Measurements from ENCODE around the gene DISC1. TPM values are rescaled to one million over a fixed set of nuclear protein-coding genes. Genes with fewer than 3 reads are reported as not detected.

Gene DISC1
- total RNA-seq, 1 donor from 2014 or later: 5.3 TPM

DNA sequence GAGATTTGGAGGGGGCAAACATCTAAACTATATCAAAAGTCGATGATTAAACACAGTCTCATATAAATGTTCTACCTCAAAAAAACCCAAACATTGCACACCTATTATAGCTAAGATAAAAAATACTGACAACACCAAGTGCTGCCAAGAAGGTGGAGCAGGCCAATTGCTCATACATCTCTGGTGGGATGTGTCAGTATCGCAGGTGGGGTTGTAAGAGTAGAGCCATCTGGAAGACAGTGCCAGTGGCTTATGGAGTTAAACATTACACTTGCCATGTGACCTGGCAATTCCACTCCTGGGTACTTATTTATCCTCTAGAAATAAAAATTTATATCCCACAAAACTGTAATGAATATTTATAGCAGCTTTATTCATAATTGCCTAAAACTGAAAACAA, 213.4 kb downstream of the DISC1 start:
- no peak for DNase-seq (ENCODE audit: low spot score in 2 of 2)
- no peak for FAIRE-seq

DNA sequence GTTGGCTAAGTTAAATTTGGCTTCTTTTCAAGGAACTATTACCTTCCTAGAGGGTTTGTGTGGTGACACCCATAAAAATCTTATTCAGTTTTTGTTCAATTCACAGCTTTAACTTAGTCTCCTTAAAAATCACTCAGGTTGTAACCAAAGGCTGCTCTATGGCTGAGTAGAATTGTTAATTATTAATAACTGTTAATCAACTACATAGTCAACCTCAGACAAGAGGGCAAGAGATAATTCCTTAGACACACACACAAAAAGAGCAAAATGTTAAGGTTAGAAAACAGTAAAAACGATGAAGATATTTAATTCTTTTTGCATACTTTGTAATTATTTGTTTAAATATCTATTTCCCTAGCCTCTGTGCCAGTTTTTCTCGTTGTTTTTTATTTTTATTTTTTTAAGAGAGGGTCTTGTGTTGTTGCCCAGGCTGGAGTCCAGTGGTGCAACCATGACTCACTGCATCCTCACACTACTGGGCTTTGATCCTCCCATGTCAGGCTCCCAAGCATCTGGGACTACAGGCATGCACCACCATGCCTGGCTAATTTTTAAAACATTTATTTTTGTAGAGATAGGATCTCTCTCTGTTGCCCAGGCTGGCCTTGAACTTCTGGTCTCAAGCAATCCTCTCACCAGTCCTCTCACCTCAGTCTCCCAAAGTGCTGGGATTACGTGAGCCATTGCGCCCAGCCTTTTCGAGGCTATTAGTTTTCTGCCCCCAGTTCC, 215.2 kb downstream of the DISC1 start:
- no peak for FAIRE-seq

DNA sequence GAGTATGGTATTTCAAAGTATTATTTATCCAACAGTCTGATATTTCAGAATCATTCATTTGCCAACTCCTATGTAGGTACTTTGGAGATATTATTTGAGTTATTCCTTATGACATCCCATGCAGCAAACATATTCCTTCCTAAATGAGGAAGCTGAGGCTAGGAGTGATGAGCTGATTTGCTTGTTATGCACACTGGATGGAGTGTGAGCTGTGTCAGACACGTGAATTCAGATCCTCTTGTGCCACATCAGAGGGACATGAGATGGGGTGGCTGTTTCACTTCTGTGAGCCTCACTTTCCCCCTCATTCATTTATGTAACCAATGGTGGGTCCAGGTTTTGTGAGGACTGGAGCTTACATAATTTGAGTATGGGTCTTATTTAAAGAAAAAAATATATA, 215.9 kb downstream of the DISC1 start:
- FAIRE-seq: no peak

More for the DNA sequence above, 215.2 kb downstream of the DISC1 start:
- no peak for DNase-seq (ENCODE audit: low spot score in 2 of 2)

DNA sequence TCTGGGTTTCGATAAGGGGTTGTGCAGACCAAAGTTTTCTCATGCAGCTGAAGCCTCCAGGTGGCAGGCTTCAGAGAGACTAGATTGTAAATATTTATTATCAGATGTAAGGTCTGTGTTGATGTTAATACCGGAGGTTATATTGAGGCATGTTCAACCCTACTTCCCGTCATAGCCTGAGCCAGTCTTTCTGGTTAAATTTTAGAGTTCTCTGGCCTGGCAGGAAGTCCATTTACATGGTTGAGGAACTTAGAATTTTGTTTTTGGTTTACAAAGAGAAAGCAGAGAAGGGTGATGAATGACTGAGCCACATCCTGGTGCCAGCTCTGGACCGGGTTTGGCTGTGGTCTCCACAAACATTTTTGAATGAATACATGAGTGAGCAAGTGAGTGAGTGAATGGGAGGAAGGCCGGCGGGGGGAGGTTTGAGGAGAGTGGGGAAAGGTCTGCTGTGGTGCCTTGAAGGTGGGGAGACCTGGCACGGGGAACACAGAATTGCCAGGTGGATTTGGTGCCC, 218.5 kb downstream of the DISC1 start:
- FAIRE-seq (no peak), DNase-seq (ENCODE audit: low spot score in 2 of 2) (no peak)

More for the DNA sequence above, 215.9 kb downstream of the DISC1 start:
- no peak for DNase-seq (ENCODE audit: low spot score in 2 of 2)

DNA sequence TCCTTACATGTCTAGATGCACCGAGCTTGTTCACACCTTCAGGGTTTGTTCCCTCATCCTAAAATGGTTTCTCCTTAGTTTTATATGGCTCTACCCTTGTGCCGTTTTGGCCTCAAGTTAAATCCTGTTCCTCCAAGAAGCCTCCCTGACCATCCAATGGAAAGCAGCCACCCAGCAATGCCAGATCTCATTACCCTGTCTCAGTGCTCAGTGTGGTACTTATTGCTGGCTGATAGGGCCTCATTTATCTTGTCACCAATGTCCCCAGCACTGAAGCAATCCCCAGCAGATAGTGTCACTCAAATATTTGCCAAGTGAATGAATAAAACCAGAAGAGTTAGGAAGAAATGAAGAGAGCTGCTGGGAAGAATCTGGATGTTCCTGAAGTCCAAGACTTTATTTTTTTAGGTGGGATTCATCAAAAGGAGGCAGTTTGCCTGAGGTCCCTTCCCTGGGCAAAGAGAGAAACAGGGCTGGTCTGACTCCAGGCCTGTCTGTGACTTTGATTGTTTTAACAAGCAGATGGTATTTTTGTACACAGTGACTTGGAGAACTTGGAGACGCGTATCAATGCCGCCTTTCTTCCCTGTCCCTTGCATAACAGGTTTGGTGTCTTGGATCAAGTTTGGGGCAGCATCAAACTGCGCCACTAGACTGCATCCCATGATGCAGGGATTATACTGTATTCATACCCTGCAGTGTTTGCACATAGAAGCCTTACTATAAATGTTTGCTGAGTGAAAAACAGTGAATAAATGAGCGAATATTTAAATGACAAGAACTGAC, 221.2 kb downstream of the DISC1 start:
- no peak for FAIRE-seq
- DNase-seq (ENCODE audit: low spot score in 2 of 2): no peak

DNA sequence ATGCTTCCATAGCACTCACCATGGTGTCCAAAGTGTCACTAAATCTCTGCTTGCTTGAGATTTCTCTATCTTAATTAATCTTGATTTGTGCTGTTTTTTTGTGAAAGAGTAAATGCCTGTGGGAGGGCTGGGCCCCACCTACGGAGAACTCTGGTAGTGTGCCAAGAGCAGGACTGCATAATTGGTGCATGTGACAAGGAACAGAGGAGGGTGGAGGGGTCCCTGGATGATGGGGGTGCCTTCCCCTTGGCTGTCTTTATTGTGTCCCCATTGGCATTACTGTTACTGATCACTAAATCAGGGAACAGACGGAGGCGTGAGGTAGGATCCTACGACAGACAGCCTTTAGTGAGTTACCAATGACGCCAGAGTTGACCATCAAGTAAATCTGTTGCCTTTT, 223.4 kb downstream of the DISC1 start:
- DNase-seq (ENCODE audit: low spot score in 2 of 2) (no peak), FAIRE-seq (no peak)

DNA sequence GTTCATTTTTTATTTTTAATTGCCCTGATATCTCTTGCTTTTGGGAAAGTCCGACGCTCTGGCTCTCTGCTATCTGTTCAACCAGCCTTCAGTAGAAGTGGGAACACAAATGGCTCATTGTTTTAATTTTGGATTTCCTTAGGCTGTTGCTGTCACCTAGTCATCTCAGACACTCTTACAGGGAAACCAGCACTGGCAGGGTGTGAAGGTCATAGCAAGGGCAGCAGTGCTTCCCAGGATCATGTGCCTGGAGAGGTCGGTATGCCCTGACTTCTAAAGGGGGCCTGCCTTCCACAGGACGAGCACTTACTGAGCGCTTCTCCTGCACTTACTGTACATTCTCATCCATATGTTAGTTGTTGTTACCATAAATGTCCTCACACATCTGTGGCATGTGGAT, 224.2 kb downstream of the DISC1 start:
- DNase-seq (ENCODE audit: low spot score in 2 of 2) (no peak), FAIRE-seq (no peak)

DNA sequence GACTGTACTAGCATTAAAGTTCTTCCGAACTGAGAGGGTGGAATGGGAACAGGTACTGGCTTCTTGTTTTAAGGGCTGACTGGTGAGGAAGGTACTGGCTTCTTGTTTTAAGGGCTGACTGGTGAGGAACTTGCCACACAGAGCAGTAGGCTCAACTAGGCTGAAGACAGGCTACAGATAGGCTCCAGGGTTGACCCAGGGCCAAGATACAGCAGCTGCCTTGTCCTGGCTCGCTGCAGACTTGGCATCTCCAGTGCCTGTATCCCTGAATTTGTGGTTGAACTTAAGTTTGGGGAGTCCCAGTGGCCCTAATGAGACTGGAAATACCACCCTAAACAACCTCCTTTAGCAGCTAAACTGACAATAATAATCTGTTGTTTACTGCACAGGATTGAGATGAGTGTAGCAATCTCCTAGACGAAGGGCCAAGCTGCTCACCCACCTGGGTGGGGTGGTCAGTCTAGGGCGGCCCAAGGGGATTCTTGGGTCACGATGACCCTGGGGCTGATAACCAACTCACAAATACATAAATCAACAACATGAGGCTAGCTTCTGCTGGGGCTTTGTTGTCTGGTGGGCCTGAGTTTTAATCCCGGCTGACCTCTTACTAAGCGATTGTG, 227.1 kb downstream of the DISC1 start:
- no peak for FAIRE-seq
- no peak for DNase-seq (ENCODE audit: low spot score in 2 of 2)

DNA sequence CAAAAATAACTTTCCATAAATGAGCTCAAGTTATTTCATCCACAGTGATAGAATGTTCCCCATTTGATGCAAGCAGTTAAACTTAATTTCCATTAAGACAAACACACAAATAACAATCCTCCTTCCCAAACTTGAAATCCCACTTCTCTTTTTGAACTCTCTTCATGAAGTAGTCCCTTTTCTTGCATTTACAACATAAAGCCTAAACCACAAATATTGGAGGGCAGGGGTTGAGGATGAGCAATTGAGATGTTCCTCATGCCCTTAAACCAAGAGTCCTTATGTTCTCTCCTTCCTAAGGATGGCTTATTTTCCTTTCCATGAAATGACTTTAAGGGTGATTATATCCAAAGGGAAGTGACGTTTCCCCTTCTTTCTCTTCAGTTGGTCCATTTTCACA, 228.8 kb downstream of the DISC1 start:
- no peak for FAIRE-seq

DNA sequence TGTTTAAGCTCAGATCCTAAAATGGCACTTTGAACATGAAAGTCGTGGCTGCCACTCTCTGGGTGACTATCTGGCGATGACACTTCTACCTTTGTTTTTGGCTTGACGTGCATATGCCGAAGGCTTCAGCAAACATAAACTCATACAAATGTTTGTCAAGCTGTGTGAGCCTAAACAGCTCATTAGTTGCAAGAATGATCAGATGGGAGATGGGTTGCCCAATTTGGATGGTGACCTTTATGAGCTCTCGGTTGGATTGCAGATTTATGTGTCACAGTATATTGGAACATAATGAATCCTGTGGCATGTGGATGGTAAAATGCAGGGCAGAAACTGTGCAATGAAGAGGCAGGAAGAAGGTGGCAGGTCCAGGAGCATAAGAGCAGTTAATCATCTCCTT, 229.3 kb downstream of the DISC1 start:
- DNase-seq (ENCODE audit: low spot score in 2 of 2) (no peak), FAIRE-seq (no peak)

More for the DNA sequence above, 228.8 kb downstream of the DISC1 start:
- no peak for DNase-seq (ENCODE audit: low spot score in 2 of 2)

DNA sequence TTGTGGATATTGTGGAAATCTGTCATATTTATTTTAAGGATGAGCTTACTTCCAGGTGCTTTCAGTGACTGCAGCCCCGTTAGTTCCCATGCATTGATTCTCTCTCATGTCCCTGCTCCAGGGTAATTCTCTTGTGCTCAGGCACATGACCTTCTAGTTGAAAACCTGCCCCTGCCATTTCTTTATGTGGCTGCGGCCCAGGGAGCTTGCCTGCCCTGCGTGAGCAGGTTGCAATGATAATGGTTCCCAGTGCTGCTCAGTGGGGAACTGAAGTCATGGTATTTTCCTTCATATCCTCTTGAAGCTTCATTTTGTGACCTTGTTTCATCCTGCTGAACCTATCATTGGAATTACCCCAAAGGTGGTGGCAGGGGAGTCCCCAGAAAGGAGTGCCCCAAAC, 229.8 kb downstream of the DISC1 start:
- DNase-seq (ENCODE audit: low spot score in 2 of 2) (no peak), FAIRE-seq (no peak)

DNA sequence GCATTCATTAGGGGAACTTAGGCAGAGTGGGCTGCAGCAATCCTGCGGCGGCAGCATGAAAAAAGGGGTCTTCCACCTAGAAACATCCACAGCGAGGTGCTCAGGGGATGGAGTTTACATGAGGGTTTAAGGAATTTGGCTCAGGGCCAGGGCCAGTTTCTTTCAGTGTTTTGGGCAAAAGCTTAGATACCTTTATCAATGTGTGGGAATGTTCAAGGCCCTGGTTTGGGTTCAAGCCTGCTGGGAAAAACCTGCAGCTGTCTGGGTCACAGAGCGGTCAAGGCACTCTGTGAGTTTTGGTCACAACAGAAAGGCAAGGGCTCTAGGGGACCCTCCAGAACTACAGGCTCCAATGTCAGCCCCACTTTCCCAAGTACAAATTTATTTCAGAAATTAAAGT, 230.3 kb downstream of the DISC1 start:
- DNase-seq (ENCODE audit: low spot score in 2 of 2) (no peak), FAIRE-seq (no peak)

DNA sequence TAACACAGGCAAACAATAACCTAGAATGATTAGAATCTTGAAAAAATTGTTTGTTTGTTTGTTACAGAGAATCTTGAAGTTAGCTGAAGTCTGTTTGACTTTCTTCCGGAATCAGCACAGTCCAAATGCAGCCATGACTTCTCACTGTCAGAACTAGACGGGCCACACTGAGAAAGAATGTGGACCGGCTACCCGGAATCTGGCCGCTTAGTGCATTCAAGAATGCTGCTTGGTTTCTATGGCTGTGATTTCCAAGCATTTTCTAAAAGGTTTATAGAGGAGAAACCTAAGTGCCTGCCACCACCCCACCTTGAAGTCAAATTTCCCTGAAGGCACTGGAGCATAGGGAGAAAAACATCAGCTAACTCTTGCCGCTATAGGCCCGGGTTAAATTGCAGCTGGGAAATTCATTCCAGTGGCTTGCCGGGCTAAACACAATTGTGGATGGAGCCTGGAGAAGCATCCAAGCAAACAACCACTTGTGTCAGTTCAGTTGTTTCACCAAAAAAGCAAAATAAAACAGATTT, 231.1 kb downstream of the DISC1 start:
- no peak for DNase-seq (ENCODE audit: low spot score in 2 of 2)
- no peak for FAIRE-seq

DNA sequence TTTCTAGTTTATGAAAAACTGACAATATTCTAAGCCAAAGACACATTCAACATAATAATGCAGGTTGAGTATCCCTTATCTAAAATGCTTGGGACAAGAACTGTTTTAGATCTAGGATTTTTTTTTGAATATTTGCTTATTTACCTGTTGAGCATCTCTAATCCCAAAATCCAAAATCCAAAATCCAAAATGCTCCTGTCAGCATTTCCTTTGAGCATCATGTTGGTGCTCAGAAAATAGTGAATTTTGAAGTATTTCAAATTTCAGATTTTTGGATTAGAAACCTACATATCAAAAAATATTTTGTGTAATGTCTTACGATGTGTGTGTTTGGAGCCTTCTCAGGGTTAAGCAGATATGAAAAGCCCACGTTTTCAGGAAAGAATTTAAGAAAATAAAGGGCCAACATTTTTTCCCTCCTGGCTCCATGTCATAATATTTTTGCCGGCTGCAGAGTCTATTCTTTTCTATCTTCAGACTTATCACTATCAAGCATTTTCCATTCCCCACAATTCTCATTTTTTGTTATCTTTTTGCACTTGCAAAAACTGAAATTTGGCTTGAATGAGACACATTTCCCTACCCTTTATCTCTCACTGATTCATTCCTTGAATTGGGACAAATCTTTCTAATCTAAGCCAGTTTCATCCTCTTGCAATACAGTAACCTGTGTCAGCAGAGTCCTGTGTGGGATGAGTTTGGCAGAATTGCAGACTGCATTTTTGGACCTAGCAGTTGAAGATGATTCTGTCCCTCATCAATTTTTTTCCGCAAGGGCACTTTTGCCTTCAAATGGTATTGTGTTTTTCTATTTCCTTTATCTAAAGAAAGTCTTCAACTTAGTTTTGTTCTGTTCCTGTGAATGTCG, 233.9 kb downstream of the DISC1 start:
- no peak for FAIRE-seq
- no peak for DNase-seq (ENCODE audit: low spot score in 2 of 2)

DNA sequence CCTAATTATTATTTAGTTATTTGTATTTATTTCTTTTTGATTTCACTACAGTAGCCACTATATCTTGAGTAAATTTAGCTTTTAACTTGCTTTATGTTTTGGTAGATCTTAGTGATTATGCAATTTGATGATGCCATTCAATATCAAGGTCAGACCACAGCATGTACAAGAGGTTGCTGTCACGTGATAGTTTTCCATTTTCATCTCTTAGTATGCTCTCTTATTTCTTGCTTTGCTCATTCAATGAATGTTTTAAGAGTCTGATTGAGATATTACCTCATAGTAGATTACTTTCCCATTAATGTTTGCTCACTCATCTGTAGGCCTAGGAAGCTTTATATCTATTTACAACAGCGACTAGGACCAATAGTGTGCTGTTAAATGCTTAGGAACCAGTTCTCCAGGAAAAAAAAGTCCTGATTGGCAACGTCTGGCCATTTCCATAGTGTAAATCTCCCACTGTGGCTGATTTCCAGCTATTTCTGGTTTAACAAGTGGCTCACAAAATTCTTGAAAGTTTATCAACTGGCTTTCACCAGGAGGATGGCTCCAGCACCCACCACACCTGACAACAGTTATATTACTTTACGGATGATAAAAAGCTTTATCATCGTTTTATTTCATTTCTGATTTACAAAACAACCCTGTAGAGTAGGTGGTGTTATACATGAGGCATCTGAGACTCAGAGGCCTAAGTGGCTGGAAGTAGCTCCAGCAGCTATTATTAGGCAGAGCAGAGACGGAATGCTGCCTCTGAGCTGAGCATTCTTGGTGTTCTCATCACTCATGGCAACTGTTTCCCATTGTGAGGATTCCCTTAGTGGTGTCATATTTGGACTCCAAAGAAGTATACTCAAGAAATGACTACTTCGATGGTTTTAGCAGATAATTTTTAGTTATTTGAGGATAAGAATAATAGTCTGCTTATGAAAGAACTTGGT, 235.2 kb downstream of the DISC1 start:
- no peak for DNase-seq (ENCODE audit: low spot score in 2 of 2)
- no peak for FAIRE-seq

DNA sequence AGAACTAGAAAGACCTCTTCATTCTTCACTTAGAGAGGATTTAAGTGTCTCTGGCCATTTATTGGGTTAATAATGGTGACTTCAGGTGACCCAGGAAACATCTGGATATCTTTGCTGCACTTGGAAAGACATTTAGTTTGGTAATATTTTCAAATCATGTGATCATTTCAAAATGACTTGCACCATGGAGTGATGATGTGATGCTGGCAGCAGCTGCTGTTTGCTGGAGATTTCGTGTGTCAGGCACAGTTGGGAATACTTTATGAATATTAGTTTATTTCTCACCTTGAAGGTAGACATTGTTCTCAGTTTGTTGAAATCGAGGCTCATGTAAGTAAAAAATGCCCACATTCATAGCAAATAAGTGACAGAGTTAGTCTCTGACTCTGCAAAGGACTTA, 236.0 kb downstream of the DISC1 start:
- FAIRE-seq (no peak), DNase-seq (ENCODE audit: low spot score in 2 of 2) (no peak)

DNA sequence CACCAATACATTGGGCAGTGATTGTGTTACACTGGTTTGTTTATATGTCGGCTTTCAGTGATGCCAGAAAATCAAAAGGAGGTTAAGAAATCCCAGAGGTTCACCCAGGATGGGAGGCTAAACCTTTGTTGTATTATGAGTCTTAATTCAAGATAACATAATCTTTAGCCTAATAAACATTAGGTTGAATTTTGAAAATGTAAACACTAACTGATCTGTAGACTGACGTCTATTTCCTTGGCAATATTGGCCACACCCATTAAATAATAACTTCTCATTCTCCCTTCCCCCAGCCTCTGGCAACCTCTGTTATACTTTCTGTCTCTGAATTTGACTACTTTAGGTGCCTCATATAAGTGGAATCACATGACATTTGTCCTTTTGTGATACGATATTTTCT, 238.7 kb downstream of the DISC1 start:
- FAIRE-seq (no peak), DNase-seq (ENCODE audit: low spot score in 2 of 2) (no peak)

DNA sequence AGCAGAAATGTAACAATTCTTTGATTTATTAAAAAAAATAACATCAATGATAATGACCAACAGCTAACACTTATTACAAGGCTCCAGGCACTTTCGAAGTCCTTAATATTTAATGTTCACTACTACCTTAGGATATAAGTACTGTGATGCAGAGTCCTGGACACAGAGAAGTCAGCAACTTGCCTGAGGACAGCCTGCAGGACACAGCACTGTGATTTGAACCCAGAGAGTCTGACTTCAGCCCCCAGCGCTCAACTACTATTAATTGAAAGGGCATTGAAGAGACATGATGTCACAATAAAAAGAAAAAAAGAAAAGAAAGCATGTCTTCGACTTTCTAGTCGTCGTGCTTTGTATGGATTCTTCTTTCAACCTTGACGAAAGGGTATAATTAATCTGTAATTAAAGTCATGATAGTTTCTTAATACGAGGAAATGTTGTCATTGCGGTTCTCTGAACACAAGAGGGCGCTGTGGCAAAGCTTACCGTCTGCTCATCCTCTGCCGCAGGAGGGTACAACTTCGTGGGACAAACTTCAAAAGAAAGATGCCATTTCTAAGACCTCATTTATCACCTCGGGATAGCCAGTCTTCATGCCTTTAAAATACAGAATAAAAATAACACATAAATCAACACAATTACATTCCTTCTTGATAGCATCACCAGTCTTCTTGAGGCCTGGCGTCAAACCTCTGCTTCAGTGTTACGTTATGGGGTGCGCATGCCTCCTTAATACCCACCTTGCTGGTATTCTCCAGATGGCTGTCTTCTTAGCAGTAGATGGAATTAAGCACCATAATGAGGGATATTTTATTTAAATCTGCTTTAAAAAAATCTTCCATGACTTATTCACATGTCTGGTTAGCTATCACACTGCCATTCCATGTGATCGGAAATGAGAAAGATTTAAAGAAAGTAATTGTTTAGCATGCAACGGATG, 240.1 kb downstream of the DISC1 start:
- FAIRE-seq: peak; percentile 81

More for the DNA sequence above, 240.1 kb downstream of the DISC1 start:
- peak; percentile 3 to 45 for DNase-seq (ENCODE audit: low spot score in 2 of 2)

Data from frontal cortex (tissue), 4 donors.